HCT116 (cell line): ENCODE results near the gene CREG2. TPM values are rescaled to one million over a fixed set of nuclear protein-coding genes. Genes with fewer than 3 reads are reported as not detected.

Experiments used
- ATAC-seq: fragments of 200-7000 bp; cut with Tn5 transposase; 2 replicates; pipeline ENCODE4 v1.9.1; 2020; ENCODE audit warnings: mild to moderate bottlenecking, moderate library complexity
- BruUV-seq: library from RNA; stranded (reverse); fragments of 400-500 nt; replicated peaks from 2 replicates; lab custom pipeline; 2021; lab: Mats Ljungman, UMichigan
- CTCF ChIA-PET: fragments of 300-600 bp; sonication (Branson Sonifier 250); formaldehyde crosslinking; loops from one replicate; lab custom pipeline; 2021; ENCODE audit warnings: antibody characterized with exemption; lab: Charles Lee
- POLR2A ChIA-PET: fragments of 300-600, 350-600 bp; sonication (Branson Sonifier 250); formaldehyde crosslinking; loops from one replicate; lab custom pipeline; 2021; ENCODE audit warnings: antibody characterized with exemption; lab: Charles Lee
- RAD21 ChIA-PET, 2 experiments: fragments of 300-600 bp; sonication (Branson Sonifier 250); formaldehyde crosslinking; loops; one replicate each; lab custom pipeline; 2023; ENCODE audit warnings: low total read pairs in 2 of 2; ENCODE audit not compliant: uncharacterized antibody in 2 of 2, unreplicated experiment in 2 of 2, low non-redundant PET in 1 of 2; lab: Charles Lee
- DNase-seq: peaks from one replicate; pipeline ENCODE4 v3.0.0-alpha.2; 2010; ENCODE audit warnings: low read depth, low spot score
- H2AFZ ChIP-seq: fragments of 200-600 bp; shearing (Covaris generic), sonication (generic); 2 replicates; pipeline ENCODE4 v1.6.1; 2017; ENCODE audit warnings: low read depth, mixed run types, mixed read lengths, antibody characterized with exemption, low read length; ENCODE audit not compliant: poor library complexity, severe bottlenecking
- H3K27ac ChIP-seq: 2 replicates; pipeline ENCODE4 v1.5.1; 2012; ENCODE audit warnings: low read depth, low read length
- H3K27me3 ChIP-seq: fragments of 200-600 bp; sonication (generic); 2 replicates; pipeline ENCODE4 v1.6.1; 2016; ENCODE audit warnings: mixed run types, low read length, mixed read lengths; ENCODE audit not compliant: insufficient read depth
- H3K36me3 ChIP-seq, 2 experiments: fragments of 200-500 bp in 1 of 2; fragments of 200-600 bp in 1 of 2; sonication (Bioruptor generic) in 1 of 2; sonication (generic) in 1 of 2; 2 replicates each; pipeline versions ENCODE4 v1.5.1 to v1.6.1; 2014 to 2016; ENCODE audit warnings: low read length in 2 of 2, inconsistent platforms in 1 of 2, mixed read lengths in 1 of 2, mixed run types in 1 of 2; ENCODE audit not compliant: insufficient read depth in 2 of 2, control insufficient read depth in 1 of 2
- H3K4me1 ChIP-seq, 2 experiments: fragments of 200-600 bp in 1 of 2; sonication (generic) in 1 of 2; 2 replicates each; pipeline versions ENCODE4 v1.5.1 to v1.6.1; 2012 to 2017; ENCODE audit warnings: low read length in 2 of 2, inconsistent platforms in 1 of 2, mild to moderate bottlenecking in 1 of 2, mixed read lengths in 1 of 2, mixed run types in 1 of 2, moderate library complexity in 1 of 2; ENCODE audit not compliant: insufficient read depth in 2 of 2, control insufficient read depth in 1 of 2
- H3K4me2 ChIP-seq: fragments of 200-600 bp; sonication (generic); 2 replicates; pipeline ENCODE4 v1.6.1; 2017; ENCODE audit warnings: mixed run types, low read length, mixed read lengths
- H3K4me3 ChIP-seq, 2 experiments: fragments of 200-600 bp in 1 of 2; sonication (generic) in 1 of 2; replicated peaks in 1 of 2; 2 replicates each; pipeline ENCODE4 v1.5.1; 2011 to 2016; ENCODE audit warnings: low read length in 2 of 2, control low read depth in 1 of 2, low read depth in 1 of 2, mild to moderate bottlenecking in 1 of 2, mixed read lengths in 1 of 2, mixed run types in 1 of 2
- H3K79me2 ChIP-seq: fragments of 200-600 bp; sonication (generic); 2 replicates; pipeline ENCODE4 v1.6.1; 2017; ENCODE audit warnings: mild to moderate bottlenecking, mixed run types, low read length, moderate library complexity, mixed read lengths; ENCODE audit not compliant: insufficient read depth
- H3K9ac ChIP-seq: fragments of 200-600 bp; sonication (generic); 2 replicates; pipeline ENCODE4 v1.6.1; 2016; ENCODE audit warnings: low read length, mixed read lengths
- H3K9me2 ChIP-seq: fragments of 200-600 bp; sonication (generic), shearing (Covaris generic); 2 replicates; pipeline ENCODE4 v1.6.1; 2017; ENCODE audit warnings: mixed run types, mild to moderate bottlenecking, moderate library complexity; ENCODE audit not compliant: insufficient read depth
- H3K9me3 ChIP-seq, 2 experiments: fragments of 200-500 bp in 1 of 2; fragments of 200-600 bp in 1 of 2; sonication (Bioruptor generic) in 1 of 2; sonication (generic) in 1 of 2; 2 replicates each; pipeline ENCODE4 v1.6.1; 2014 to 2017; ENCODE audit warnings: low read length in 2 of 2, mixed read lengths in 2 of 2, inconsistent platforms in 1 of 2, low read depth in 1 of 2, mild to moderate bottlenecking in 1 of 2, mixed run types in 1 of 2, moderate library complexity in 1 of 2; ENCODE audit not compliant: control insufficient read depth in 1 of 2, insufficient read depth in 1 of 2
- H4K20me1 ChIP-seq: fragments of 200-600 bp; sonication (generic), shearing (Covaris generic); 2 replicates; pipeline ENCODE4 v1.6.1; 2017; ENCODE audit warnings: mixed run types, mild to moderate bottlenecking, moderate library complexity; ENCODE audit not compliant: insufficient read depth
- CBX3 ChIP-seq: IDR thresholded peaks from 2 replicates; pipeline ENCODE4 v1.6.1; 2012; ENCODE audit warnings: low read depth
- CEBPB ChIP-seq: IDR thresholded peaks from 2 replicates; pipeline ENCODE4 v1.6.1; 2012; ENCODE audit warnings: low read depth
- EGR1 ChIP-seq: IDR thresholded peaks from 2 replicates; pipeline ENCODE4 v1.6.1; 2012; ENCODE audit warnings: low read depth
- ELF1 ChIP-seq: IDR thresholded peaks from 2 replicates; pipeline ENCODE4 v1.6.1; 2012; ENCODE audit warnings: low read depth, borderline replicate concordance
- EZH2 ChIP-seq: fragments of 200-600 bp; sonication (generic); IDR thresholded peaks from 2 replicates; pipeline ENCODE4 v1.6.1; 2017; ENCODE audit warnings: antibody characterized with exemption, mixed run types
- EZH2phosphoT487 ChIP-seq: fragments of 200-600 bp; IDR thresholded peaks from 2 replicates; pipeline ENCODE4 v1.6.1; 2018; ENCODE audit warnings: antibody characterized with exemption, borderline replicate concordance
- JUND ChIP-seq: IDR thresholded peaks from 2 replicates; pipeline ENCODE4 v1.6.1; 2012
- POLR2A ChIP-seq: IDR thresholded peaks from 2 replicates; pipeline ENCODE4 v1.7.0; 2011; ENCODE audit warnings: borderline replicate concordance; ENCODE audit not compliant: insufficient read depth, insufficient read length; ENCODE audit errors: extremely low read depth
- POLR2AphosphoS5 ChIP-seq: IDR thresholded peaks from 2 replicates; pipeline ENCODE4 v1.6.1; 2011; ENCODE audit warnings: mild to moderate bottlenecking, low read depth, low read length, moderate library complexity
- RAD21 ChIP-seq: IDR thresholded peaks from 2 replicates; pipeline ENCODE4 v1.6.1; 2012; ENCODE audit warnings: low read depth, mild to moderate bottlenecking
- SP1 ChIP-seq: IDR thresholded peaks from 2 replicates; pipeline ENCODE4 v1.6.1; 2012; ENCODE audit warnings: low read depth
- SRF ChIP-seq: IDR thresholded peaks from 2 replicates; pipeline ENCODE4 v1.6.1; 2012; ENCODE audit warnings: low read depth
- TCF7L2 ChIP-seq: IDR thresholded peaks from 2 replicates; pipeline ENCODE4 v1.7.0; 2011; ENCODE audit warnings: borderline replicate concordance, inconsistent platforms; ENCODE audit not compliant: insufficient read depth, insufficient read length; ENCODE audit errors: extremely low read depth
- YY1 ChIP-seq: IDR thresholded peaks from 2 replicates; pipeline ENCODE4 v1.6.1; 2011; ENCODE audit warnings: low read length, low read depth, moderate library complexity, mild to moderate bottlenecking; ENCODE audit not compliant: insufficient replicate concordance; ENCODE audit errors: extremely low read depth
- ZFX ChIP-seq: fragments of 450-650 bp; IDR thresholded peaks from 2 replicates; pipeline ENCODE4 v1.6.1; 2017
- intact Hi-C: fragments of 100-400 bp; cut with micrococcal nuclease; formaldehyde crosslinking; loops from 2 replicates; pipeline ENCODE4 v1.10.0; 2022
- total RNA-seq: library from RNA; stranded (reverse); gene quantifications from one replicate; pipeline ENCODE4 v1.2.1, GENCODE V29; 2021; ENCODE audit not compliant: unreplicated experiment
- TF ChIP-seq, protein P1 (sequence below): IDR thresholded peaks from 2 replicates; pipeline ENCODE4 v1.6.1; 2012; ENCODE audit warnings: low read depth
- TF ChIP-seq, protein P2 (sequence below): IDR thresholded peaks from 2 replicates; pipeline ENCODE4 v1.6.1; 2012
- TF ChIP-seq, protein P3 (sequence below): IDR thresholded peaks from 2 replicates; pipeline ENCODE4 v1.6.1; 2012

Gene CREG2
- total RNA-seq, 1 experiment from 2014 or later, result 0.12 TPM

DNA sequence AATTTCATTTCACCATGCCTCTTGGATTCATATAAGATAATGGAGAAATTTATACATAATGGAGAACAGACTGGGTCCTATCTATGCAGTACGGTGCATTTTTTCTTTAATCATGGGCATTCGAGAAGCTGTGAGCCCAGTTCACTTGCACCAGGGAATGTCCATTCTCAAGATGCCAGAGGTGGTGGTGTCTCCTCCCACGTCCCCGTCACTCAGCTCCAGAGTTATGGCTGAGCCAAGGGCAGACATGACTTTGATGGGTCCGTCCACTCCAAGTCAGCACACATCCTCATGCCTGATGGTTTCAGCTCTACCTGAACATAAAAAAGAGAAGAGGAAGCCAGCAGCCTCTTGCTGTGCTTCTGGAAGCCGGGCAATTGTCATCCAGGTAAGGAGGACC is 42.1 kb upstream of the CREG2 start:
- TF ChIP-seq ZFX, result no peak
- TF ChIP-seq CEBPB, result no peak
- no peak for TF ChIP-seq ELF1
- no peak for TF ChIP-seq YY1
- no peak for TF ChIP-seq RAD21
- TF ChIP-seq POLR2A, result no peak
- TF ChIP-seq JUND, result no peak
- TF ChIP-seq EGR1, result no peak
- no peak for TF ChIP-seq EZH2
- no peak for TF ChIP-seq CBX3
- TF ChIP-seq, protein P1, sequence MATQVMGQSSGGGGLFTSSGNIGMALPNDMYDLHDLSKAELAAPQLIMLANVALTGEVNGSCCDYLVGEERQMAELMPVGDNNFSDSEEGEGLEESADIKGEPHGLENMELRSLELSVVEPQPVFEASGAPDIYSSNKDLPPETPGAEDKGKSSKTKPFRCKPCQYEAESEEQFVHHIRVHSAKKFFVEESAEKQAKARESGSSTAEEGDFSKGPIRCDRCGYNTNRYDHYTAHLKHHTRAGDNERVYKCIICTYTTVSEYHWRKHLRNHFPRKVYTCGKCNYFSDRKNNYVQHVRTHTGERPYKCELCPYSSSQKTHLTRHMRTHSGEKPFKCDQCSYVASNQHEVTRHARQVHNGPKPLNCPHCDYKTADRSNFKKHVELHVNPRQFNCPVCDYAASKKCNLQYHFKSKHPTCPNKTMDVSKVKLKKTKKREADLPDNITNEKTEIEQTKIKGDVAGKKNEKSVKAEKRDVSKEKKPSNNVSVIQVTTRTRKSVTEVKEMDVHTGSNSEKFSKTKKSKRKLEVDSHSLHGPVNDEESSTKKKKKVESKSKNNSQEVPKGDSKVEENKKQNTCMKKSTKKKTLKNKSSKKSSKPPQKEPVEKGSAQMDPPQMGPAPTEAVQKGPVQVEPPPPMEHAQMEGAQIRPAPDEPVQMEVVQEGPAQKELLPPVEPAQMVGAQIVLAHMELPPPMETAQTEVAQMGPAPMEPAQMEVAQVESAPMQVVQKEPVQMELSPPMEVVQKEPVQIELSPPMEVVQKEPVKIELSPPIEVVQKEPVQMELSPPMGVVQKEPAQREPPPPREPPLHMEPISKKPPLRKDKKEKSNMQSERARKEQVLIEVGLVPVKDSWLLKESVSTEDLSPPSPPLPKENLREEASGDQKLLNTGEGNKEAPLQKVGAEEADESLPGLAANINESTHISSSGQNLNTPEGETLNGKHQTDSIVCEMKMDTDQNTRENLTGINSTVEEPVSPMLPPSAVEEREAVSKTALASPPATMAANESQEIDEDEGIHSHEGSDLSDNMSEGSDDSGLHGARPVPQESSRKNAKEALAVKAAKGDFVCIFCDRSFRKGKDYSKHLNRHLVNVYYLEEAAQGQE, result no peak
- no peak for TF ChIP-seq TCF7L2
- no peak for TF ChIP-seq EZH2phosphoT487
- TF ChIP-seq, protein P2, sequence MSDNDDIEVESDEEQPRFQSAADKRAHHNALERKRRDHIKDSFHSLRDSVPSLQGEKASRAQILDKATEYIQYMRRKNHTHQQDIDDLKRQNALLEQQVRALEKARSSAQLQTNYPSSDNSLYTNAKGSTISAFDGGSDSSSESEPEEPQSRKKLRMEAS, result no peak
- no peak for TF ChIP-seq SP1
- no peak for TF ChIP-seq POLR2AphosphoS5
- TF ChIP-seq, protein P3, sequence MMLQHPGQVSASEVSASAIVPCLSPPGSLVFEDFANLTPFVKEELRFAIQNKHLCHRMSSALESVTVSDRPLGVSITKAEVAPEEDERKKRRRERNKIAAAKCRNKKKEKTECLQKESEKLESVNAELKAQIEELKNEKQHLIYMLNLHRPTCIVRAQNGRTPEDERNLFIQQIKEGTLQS, result no peak
- no peak for TF ChIP-seq SRF
- TF ChIP-seq, all 23 proteins: peak for 0

More for the DNA sequence above, 42.1 kb upstream of the CREG2 start:
- H2AFZ ChIP-seq, result no peak overlapping the region
- no peak overlapping the region for H3K4me2 ChIP-seq
- no peak overlapping the region for H3K27ac ChIP-seq
- no peaks in the 10 kb centered on the region for H3K9me2 ChIP-seq
- no peaks in the 10 kb centered on the region for H3K27me3 ChIP-seq
- H3K4me1 ChIP-seq, result no peaks in the 10 kb centered on the region
- H4K20me1 ChIP-seq, result no peaks in the 10 kb centered on the region
- H3K9me3 ChIP-seq, result no peaks in the 10 kb centered on the region
- no peak overlapping the region for H3K9ac ChIP-seq
- CTCF ChIA-PET, result interaction anchor here (1.4 kb wide), 1 partner anchor 11 kb away, joined by 4 read pairs; no protein-coding TSS in a partner anchor
- no peaks in the 10 kb centered on the region for H3K79me2 ChIP-seq
- ATAC-seq (no peak), DNase-seq (no peak)
- intact Hi-C loops, result loop anchor here (10.0 kb wide), 1 partner anchor 735 kb away; no protein-coding TSS in a partner anchor
- no peak overlapping the region for H3K4me3 ChIP-seq
- no TSS peak for BruUV-seq
- POLR2A ChIA-PET, result no interaction called here
- H3K36me3 ChIP-seq, result no peaks in the 10 kb centered on the region
- RAD21 ChIA-PET, result no interaction called here
